WTC11 (cell line): ENCODE data around the gene ACTA1.

ENCODE experiments used
- IRF2 ChIP-seq: sonication (generic); formaldehyde crosslinking; IDR thresholded peaks from 2 replicates; pipeline ENCODE4 v1.8.0; 2022; ENCODE audit warnings: low read depth, missing genetic modification reagents, borderline replicate concordance
- MLX ChIP-seq: sonication (generic); formaldehyde crosslinking; IDR thresholded peaks from 2 replicates; pipeline ENCODE4 v1.8.1; 2023; ENCODE audit warnings: mild to moderate bottlenecking, missing genetic modification reagents, moderate library complexity
- NR1H2 ChIP-seq: sonication (generic); formaldehyde crosslinking; IDR thresholded peaks from 2 replicates; pipeline ENCODE4 v1.9.0; 2021; ENCODE audit warnings: mild to moderate bottlenecking, moderate library complexity, missing genetic modification reagents
- TEAD4 ChIP-seq: sonication (generic); formaldehyde crosslinking; IDR thresholded peaks from 2 replicates; pipeline ENCODE4 v1.8.0; 2022; ENCODE audit warnings: mild to moderate bottlenecking, missing genetic modification reagents
- ZNF396 ChIP-seq: fragments of 250-450 bp; sonication (Bioruptor Pico); IDR thresholded peaks from 2 replicates; pipeline ENCODE4 v1.8.0; 2021; ENCODE audit warnings: mild to moderate bottlenecking, moderate library complexity, borderline replicate concordance
- TF ChIP-seq, protein P1 (sequence below): fragments of 200-600 bp; IDR thresholded peaks from 2 replicates; pipeline ENCODE4 v1.8.0; 2022; ENCODE audit warnings: antibody characterized with exemption
- TF ChIP-seq, protein P2 (sequence below): sonication (generic); formaldehyde crosslinking; conservative IDR thresholded peaks from 2 replicates; pipeline ENCODE4 v1.8.1; 2022; ENCODE audit warnings: mild to moderate bottlenecking, missing genetic modification reagents

DNA sequence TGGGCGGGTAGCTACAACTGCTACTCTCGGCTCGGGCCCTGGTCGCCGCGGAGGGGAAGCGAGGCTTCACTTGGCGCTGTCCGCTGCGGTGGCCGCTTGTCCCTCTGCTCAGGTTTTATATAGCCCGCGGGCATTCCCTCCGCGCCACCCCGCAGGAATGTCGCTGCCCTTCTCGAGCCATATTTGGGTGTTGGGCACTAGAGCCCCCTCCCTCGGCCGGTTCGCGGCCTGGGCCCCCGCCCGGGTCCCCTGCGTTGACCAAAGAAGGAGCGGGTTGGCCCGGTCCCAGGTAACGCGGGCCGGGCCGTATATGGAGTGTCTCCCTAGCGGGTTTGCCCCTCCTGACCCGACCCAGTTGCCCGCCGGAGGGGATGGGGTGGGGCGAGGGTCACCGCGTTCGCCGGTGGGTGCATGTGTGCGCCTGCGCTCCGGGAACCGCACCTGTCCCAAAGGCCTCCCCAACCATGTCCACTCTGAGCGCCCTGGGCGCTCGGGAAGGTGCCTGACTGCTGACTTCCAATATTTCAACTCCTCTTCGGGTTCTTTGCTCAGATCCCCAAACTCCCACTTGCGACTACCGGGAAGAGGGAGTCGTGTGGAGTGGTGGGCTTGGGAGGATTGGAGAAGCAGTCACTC, at the start of gene ACTA1:
- TF ChIP-seq, protein P1, sequence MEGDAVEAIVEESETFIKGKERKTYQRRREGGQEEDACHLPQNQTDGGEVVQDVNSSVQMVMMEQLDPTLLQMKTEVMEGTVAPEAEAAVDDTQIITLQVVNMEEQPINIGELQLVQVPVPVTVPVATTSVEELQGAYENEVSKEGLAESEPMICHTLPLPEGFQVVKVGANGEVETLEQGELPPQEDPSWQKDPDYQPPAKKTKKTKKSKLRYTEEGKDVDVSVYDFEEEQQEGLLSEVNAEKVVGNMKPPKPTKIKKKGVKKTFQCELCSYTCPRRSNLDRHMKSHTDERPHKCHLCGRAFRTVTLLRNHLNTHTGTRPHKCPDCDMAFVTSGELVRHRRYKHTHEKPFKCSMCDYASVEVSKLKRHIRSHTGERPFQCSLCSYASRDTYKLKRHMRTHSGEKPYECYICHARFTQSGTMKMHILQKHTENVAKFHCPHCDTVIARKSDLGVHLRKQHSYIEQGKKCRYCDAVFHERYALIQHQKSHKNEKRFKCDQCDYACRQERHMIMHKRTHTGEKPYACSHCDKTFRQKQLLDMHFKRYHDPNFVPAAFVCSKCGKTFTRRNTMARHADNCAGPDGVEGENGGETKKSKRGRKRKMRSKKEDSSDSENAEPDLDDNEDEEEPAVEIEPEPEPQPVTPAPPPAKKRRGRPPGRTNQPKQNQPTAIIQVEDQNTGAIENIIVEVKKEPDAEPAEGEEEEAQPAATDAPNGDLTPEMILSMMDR, result no peak
- no peak for TF ChIP-seq ZNF396 (CRISPR knock-in tag)
- 0 out of 2 replicates have a peak, but pooled peaks have one; percentile 9 for TF ChIP-seq TEAD4
- no peak for TF ChIP-seq NR1H2 (CRISPR knock-in tag)
- TF ChIP-seq MLX (CRISPR knock-in tag), result no peak
- TF ChIP-seq IRF2, result no peak
- TF ChIP-seq, protein P2, sequence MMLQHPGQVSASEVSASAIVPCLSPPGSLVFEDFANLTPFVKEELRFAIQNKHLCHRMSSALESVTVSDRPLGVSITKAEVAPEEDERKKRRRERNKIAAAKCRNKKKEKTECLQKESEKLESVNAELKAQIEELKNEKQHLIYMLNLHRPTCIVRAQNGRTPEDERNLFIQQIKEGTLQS (CRISPR knock-in tag), result no peak
